VCaP (cell line): ENCODE data around the gene ADAMTS15.

Source experiments
- H3K27ac ChIP-seq: fragments of 450-650 bp; 2 replicates; pipeline ENCODE4 v1.5.1; 2017
- CTCF ChIP-seq: fragments of 450-650 bp; conservative IDR thresholded peaks from 2 replicates; pipeline ENCODE4 v1.5.1; 2017; ENCODE audit warnings: mild to moderate bottlenecking, moderate library complexity

Gene ADAMTS15

DNA sequence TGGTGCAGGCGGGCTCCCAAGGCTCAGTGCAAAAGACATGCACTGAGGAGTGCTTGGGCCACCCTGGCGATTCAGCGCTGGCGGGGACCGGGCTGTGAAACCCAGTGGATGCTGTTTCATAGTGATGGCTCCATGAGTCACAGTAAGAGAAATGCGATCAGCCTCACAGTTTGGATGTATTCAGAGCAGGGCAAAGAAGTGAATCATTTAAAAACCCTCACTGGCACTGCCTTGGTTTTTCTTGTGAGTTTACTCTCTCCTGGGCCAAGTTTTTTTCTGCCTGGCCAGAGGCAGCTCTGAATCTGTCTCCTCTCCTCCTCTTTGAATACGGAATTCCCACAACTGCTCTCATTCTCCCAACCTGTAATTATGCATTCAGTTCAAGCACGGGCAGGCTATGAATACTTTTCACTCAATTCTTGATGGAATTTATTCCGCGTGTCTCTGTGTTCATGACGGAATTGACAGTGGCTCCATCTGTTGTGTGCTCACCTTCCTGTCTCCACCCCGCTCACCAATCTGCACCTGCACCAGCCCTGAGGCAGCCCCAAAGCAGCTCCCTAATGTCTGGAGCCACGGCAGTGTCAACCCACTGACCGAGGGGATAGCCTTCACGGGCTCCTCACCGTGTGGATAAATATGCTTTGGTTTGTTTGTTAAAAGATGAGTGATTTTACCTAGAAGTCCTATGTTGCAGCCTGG is 34.9 kb upstream of the ADAMTS15 start:
- no peak overlapping the region for H3K27ac ChIP-seq
- TF ChIP-seq CTCF: no peak

- no peak overlapping the region for H3K27ac ChIP-seq
- no peak for TF ChIP-seq CTCF
These were observed 34.1 kb upstream of the ADAMTS15 start for GRCh38 chr11:130414107-130415080.

- H3K27ac ChIP-seq: no peak overlapping the region
- no peak for TF ChIP-seq CTCF
These were observed 32.5 kb upstream of the ADAMTS15 start for GRCh38 chr11:130415731-130416529.

GRCh38 chr11:130416530-130416882 is 31.9 kb upstream of the ADAMTS15 start:
- no peak for TF ChIP-seq CTCF
- no peak overlapping the region for H3K27ac ChIP-seq

DNA sequence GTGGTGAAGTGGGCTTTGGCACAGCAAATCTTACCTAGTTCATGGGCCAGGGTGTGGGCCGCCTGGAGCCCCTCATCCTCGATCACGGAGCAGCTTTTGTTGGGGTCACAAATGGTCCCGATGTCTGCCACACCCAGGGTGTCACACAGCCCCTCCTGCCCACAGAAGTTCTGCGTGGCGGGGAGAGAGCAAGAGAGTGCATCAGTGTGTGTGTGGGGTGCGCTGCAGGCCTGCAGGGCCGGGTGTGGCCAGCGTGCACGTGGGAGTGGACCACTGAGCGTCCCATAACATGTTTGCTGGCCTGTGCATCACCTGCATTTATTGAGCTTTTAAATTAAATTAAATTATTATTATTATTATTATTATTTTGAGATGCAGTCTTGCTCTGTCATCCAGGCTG is 31.5 kb upstream of the ADAMTS15 start:
- TF ChIP-seq CTCF: no peak
- no peak overlapping the region for H3K27ac ChIP-seq

DNA sequence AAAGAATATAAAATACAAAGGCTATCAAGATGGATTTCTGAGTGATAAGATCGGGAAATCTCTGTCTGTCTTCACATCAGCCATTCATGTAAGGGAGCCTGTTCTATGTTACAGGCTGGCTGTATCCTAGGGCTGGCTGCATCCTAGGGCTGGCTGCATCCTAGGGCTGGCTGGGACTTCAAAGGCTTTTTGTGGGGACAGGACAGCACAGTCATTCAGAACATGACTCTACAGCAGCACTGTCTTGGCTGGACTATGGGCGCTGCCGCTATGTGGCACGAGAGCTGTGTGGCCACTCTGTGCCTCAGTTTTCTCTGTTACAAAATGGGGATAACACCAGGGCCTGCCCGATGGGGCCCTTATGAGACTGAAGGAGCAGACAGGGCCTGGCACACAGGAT is 30.2 kb upstream of the ADAMTS15 start:
- no peak overlapping the region for H3K27ac ChIP-seq
- TF ChIP-seq CTCF: no peak

DNA sequence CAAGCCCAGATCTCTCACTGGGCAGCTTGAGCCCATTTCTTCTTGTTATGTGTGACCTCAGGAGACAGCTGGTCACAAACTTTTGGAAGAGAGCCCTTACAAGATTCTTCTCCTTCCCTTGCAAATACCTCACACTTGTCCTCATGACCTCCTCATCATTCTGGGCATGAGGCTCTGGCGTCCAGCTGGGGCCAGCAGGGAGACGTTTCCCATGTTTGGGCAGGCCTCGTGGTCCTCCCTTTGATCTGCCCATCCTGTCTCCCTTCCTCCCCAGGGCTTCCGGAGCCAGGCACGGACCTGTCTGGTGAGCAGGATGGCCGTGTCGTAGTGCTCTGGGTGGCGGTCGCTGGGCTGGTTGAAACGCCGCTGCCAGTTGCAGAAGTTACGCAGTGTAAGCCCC is 29.7 kb upstream of the ADAMTS15 start:
- H3K27ac ChIP-seq: no peak overlapping the region
- TF ChIP-seq CTCF: no peak
